RKO (cell line): ENCODE results near the gene ZFP28.
A peak's percentile ranks its signal among the peaks of the same experiment; 100 is the strongest.

Experiments
- DNase-seq: peaks from one replicate; pipeline ENCODE4 v3.0.0-alpha.2; 2016; ENCODE audit warnings: low spot score

ZFP28 gene

GRCh38 chr19:56538761-56539263 lies at the start of gene ZFP28:
Gene ZFP28, plus strand, starts transcription at chr19:56538948. Its CDS starts 71 bp downstream, at chr19:56539019.
- no peak for DNase-seq

- no peak for DNase-seq
Observed at GRCh38 chr19:56491399-56491798, 47.3 kb upstream of the ZFP28 start.

- peak; percentile 16 for DNase-seq
Observed at GRCh38 chr19:56504581-56504980, 34.2 kb upstream of the ZFP28 start.

- no peak for DNase-seq
Observed at GRCh38 chr19:56507446-56508289, 31.1 kb upstream of the ZFP28 start, which contains the start of gene ZNF471. Gene ZNF471, plus strand, starts transcription at chr19:56507855. Its CDS starts 3,717 bp downstream, at chr19:56511572.

GRCh38 chr19:56508290-56508778 lies 30.4 kb upstream of the ZFP28 start:
- DNase-seq: no peak

GRCh38 chr19:56525214-56525860 lies 13.4 kb upstream of the ZFP28 start:
- DNase-seq: no peak

- no peak for DNase-seq
Observed at GRCh38 chr19:56537442-56537841, 1.3 kb upstream of the ZFP28 start.

- DNase-seq: no peak
Observed at GRCh38 chr19:56538254-56538760, 441 bp upstream of the ZFP28 start.

GRCh38 chr19:56543776-56544175 lies 5.0 kb downstream of the ZFP28 start:
- no peak for DNase-seq

- peak; percentile 62 for DNase-seq
Observed at GRCh38 chr19:56547535-56547934, 8.8 kb downstream of the ZFP28 start.

- no peak for DNase-seq
Observed at GRCh38 chr19:56554272-56554869, 15.6 kb downstream of the ZFP28 start.

- no peak for DNase-seq
Observed at GRCh38 chr19:56562766-56563165, 24.0 kb downstream of the ZFP28 start.

- DNase-seq: no peak
Observed at GRCh38 chr19:56566904-56567273, 28.1 kb downstream of the ZFP28 start.

GRCh38 chr19:56567274-56568120 lies 28.7 kb downstream of the ZFP28 start, which contains the start of gene ZNF470:
Gene ZNF470, plus strand, starts transcription at chr19:56567468. Its CDS starts 2,844 bp downstream, at chr19:56570312.
- no peak for DNase-seq

- DNase-seq: no peak
Observed at GRCh38 chr19:56572589-56572988, 33.8 kb downstream of the ZFP28 start.

- DNase-seq: no peak
Observed at GRCh38 chr19:56573914-56574313, 35.2 kb downstream of the ZFP28 start.

GRCh38 chr19:56577719-56578602 lies 39.2 kb downstream of the ZFP28 start:
- no peak for DNase-seq

GRCh38 chr19:56594446-56594782 lies 55.7 kb downstream of the ZFP28 start:
- no peak for DNase-seq

GRCh38 chr19:56594783-56595547 lies 56.2 kb downstream of the ZFP28 start, which contains the start of gene ZNF71:
Gene ZNF71, plus strand, starts transcription at chr19:56595302. Its CDS starts 6,257 bp downstream, at chr19:56601559.
- peak; percentile 87 for DNase-seq

- peak; percentile 19 for DNase-seq
Observed at GRCh38 chr19:56595548-56595899, 56.8 kb downstream of the ZFP28 start.
